ENCODE measurements around the gene TK2. TPM values are rescaled to one million over a fixed set of nuclear protein-coding genes. Genes with fewer than 3 reads are reported as not detected.

The TK2 gene
- total and polyA plus RNA-seq, 2 experiments from 2014 or later: 1.8 to 4.2 TPM

DNA sequence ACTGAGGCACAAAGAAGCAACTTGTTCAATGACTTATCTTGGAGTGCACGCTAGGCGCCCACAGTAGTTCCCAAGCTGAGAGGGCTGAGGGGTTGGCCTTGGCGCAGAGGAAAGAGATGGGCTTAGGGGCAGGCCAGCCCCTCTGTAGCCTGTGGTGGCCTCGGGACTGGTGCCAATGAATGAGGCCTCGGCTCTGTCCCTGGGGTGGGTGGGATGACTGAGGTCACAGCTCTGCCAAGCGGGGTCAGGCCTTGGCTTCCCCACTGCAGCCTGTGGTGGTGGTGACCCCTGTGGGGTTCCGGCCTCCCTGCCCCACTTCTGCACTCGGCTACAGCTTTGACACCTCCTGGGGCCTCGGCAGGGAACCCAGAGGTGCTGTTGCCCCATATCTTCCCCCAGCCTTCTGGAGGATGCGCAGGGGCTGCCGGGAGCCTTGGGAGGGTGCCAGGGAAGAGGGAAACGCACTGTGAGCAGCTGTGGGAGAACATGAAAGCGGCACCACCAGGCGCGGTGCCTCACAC lies 76.8 kb downstream of the TK2 start:
- Mint-ChIP-seq H3K36me3 (ENCODE audit: low read depth) (no peaks in the 10 kb centered on the region), H3K27me3 (ENCODE audit: insufficient read depth, low read depth, poor library complexity) (peaks cover 13% of the 10 kb centered on the region), H3K9me3 (no peaks in the 10 kb centered on the region; the same call in 2 of the 3 replicates), H3K27ac (no peak overlapping the region), H3K4me1 (peaks cover 17% of the 10 kb centered on the region), H3K4me3 (no peak overlapping the region)
- TF ChIP-seq CREB1 (CRISPR knock-in tag; IDR thresholded peaks at IDR 0.05; ENCODE audit: low read depth) (no peak), NANOG (IDR thresholded peaks at IDR 0.05; ENCODE audit: borderline replicate concordance) (no peak), EZH2phosphoT487 (IDR thresholded peaks at IDR 0.05; ENCODE audit: unreplicated experiment) (no peak), EZH2 (IDR thresholded peaks at IDR 0.05; ENCODE audit: low read depth, unreplicated experiment) (no peak), REST (IDR thresholded peaks at IDR 0.05; ENCODE audit: unreplicated experiment) (no peak), CTCF (conservative IDR thresholded peaks at IDR 0.05; ENCODE audit: low read depth in 2 of 2) (no peak), ZNF114 (CRISPR knock-in tag; IDR thresholded peaks at IDR 0.05) (no peak), JUNB (IDR thresholded peaks at IDR 0.05; ENCODE audit: unreplicated experiment) (no peak), STAT1 (IDR thresholded peaks at IDR 0.05; ENCODE audit: unreplicated experiment) (no peak), ZNF331 (CRISPR knock-in tag; IDR thresholded peaks at IDR 0.05; ENCODE audit: low read depth) (no peak), POLR2AphosphoS5 (IDR thresholded peaks at IDR 0.05; ENCODE audit: low read depth) (no peak), ETS1 (IDR thresholded peaks at IDR 0.05) (no peak)
- TF ChIP-seq, protein P1, sequence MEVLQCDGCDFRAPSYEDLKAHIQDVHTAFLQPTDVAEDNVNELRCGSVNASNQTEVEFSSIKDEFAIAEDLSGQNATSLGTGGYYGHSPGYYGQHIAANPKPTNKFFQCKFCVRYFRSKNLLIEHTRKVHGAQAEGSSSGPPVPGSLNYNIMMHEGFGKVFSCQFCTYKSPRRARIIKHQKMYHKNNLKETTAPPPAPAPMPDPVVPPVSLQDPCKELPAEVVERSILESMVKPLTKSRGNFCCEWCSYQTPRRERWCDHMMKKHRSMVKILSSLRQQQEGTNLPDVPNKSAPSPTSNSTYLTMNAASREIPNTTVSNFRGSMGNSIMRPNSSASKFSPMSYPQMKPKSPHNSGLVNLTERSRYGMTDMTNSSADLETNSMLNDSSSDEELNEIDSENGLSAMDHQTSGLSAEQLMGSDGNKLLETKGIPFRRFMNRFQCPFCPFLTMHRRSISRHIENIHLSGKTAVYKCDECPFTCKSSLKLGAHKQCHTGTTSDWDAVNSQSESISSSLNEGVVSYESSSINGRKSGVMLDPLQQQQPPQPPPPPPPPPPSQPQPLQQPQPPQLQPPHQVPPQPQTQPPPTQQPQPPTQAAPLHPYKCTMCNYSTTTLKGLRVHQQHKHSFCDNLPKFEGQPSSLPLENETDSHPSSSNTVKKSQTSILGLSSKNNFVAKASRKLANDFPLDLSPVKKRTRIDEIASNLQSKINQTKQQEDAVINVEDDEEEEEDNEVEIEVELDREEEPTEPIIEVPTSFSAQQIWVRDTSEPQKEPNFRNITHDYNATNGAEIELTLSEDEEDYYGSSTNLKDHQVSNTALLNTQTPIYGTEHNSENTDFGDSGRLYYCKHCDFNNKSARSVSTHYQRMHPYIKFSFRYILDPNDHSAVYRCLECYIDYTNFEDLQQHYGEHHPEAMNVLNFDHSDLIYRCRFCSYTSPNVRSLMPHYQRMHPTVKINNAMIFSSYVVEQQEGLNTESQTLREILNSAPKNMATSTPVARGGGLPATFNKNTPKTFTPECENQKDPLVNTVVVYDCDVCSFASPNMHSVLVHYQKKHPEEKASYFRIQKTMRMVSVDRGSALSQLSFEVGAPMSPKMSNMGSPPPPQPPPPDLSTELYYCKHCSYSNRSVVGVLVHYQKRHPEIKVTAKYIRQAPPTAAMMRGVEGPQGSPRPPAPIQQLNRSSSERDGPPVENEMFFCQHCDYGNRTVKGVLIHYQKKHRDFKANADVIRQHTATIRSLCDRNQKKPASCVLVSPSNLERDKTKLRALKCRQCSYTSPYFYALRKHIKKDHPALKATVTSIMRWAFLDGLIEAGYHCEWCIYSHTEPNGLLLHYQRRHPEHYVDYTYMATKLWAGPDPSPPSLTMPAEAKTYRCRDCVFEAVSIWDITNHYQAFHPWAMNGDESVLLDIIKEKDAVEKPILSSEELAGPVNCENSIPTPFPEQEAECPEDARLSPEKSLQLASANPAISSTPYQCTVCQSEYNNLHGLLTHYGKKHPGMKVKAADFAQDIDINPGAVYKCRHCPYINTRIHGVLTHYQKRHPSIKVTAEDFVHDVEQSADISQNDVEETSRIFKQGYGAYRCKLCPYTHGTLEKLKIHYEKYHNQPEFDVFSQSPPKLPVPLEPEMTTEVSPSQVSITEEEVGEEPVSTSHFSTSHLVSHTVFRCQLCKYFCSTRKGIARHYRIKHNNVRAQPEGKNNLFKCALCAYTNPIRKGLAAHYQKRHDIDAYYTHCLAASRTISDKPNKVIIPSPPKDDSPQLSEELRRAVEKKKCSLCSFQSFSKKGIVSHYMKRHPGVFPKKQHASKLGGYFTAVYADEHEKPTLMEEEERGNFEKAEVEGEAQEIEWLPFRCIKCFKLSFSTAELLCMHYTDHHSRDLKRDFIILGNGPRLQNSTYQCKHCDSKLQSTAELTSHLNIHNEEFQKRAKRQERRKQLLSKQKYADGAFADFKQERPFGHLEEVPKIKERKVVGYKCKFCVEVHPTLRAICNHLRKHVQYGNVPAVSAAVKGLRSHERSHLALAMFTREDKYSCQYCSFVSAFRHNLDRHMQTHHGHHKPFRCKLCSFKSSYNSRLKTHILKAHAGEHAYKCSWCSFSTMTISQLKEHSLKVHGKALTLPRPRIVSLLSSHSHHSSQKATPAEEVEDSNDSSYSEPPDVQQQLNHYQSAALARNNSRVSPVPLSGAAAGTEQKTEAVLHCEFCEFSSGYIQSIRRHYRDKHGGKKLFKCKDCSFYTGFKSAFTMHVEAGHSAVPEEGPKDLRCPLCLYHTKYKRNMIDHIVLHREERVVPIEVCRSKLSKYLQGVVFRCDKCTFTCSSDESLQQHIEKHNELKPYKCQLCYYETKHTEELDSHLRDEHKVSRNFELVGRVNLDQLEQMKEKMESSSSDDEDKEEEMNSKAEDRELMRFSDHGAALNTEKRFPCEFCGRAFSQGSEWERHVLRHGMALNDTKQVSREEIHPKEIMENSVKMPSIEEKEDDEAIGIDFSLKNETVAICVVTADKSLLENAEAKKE (CRISPR knock-in tag; IDR thresholded peaks at IDR 0.05): no peak
- ATAC-seq (no peak), DNase-seq (ENCODE audit: low spot score) (no peak)
- Histone ChIP-seq H3K27ac (ENCODE audit: low read depth) (no peak overlapping the region), H4K20me1 (replicated peaks; ENCODE audit: insufficient read depth) (no peaks in the 10 kb centered on the region), H3K27me3 (ENCODE audit: insufficient read depth) (no peaks in the 10 kb centered on the region), H3K4me1 (ENCODE audit: insufficient read depth) (no peaks in the 10 kb centered on the region; the same call in 1 of the 2 replicates), H3F3A (replicated peaks; ENCODE audit: low read depth) (no peaks in the 10 kb centered on the region), H3K4me3 (no peak overlapping the region), H3K79me2 (replicated peaks; ENCODE audit: insufficient read depth) (no peaks in the 10 kb centered on the region), H3K4me2 (no peak overlapping the region), H3K36me3 (ENCODE audit: insufficient read depth) (no peaks in the 10 kb centered on the region), H3K9me2 (ENCODE audit: insufficient read depth) (0 out of 2 replicates have a peak, but pooled peaks cover 4% of the 10 kb centered on the region), H2AFZ (no peak overlapping the region)

Measured in GM23338 (cell line).